H9 (cell line): ENCODE data around the gene WDPCP. TPM values are rescaled to one million over a fixed set of nuclear protein-coding genes. Genes with fewer than 3 reads are reported as not detected.
A peak's percentile ranks its signal among the peaks of the same experiment; 100 is the strongest.

Experiments used
- DNase-seq: peaks from one replicate; pipeline ENCODE4 v3.0.0-alpha.2; 2017
- H2AFZ ChIP-seq: one replicate; pipeline ENCODE4 v1.6.1; 2013; ENCODE audit warnings: mild to moderate bottlenecking, low read length, control low read depth, moderate library complexity
- H2AK5ac ChIP-seq: 2 replicates; pipeline ENCODE4 v1.6.1; 2013; ENCODE audit warnings: low read length, control low read depth, mixed read lengths; ENCODE audit not compliant: insufficient read length
- H2BK120ac ChIP-seq: one replicate; pipeline ENCODE4 v1.6.1; 2013; ENCODE audit warnings: low read depth, mild to moderate bottlenecking, low read length, control low read depth, inconsistent platforms; ENCODE audit not compliant: poor library complexity, severe bottlenecking
- H2BK12ac ChIP-seq: 2 replicates; pipeline ENCODE4 v1.6.1; 2013; ENCODE audit warnings: low read length, control low read depth, mixed read lengths, low read depth; ENCODE audit not compliant: insufficient read length
- H2BK15ac ChIP-seq: 2 replicates; pipeline ENCODE4 v1.6.1; 2013; ENCODE audit warnings: low read depth, low read length, control low read depth
- H2BK20ac ChIP-seq: one replicate; pipeline ENCODE4 v1.6.1; 2013; ENCODE audit warnings: low read depth, mild to moderate bottlenecking, low read length, control low read depth, inconsistent platforms; ENCODE audit not compliant: poor library complexity, severe bottlenecking
- H2BK5ac ChIP-seq: 2 replicates; pipeline ENCODE4 v1.6.1; 2013; ENCODE audit warnings: low read length, control low read depth, mixed read lengths; ENCODE audit not compliant: insufficient read length
- H3K14ac ChIP-seq: 2 replicates; pipeline ENCODE4 v1.6.1; 2013; ENCODE audit warnings: low read length, control low read depth; ENCODE audit not compliant: insufficient read depth
- H3K18ac ChIP-seq: 2 replicates; pipeline ENCODE4 v1.6.1; 2013; ENCODE audit warnings: low read depth, mild to moderate bottlenecking, mixed read lengths, low read length, control low read depth; ENCODE audit not compliant: insufficient read length
- H3K23ac ChIP-seq: 2 replicates; pipeline ENCODE4 v1.6.1; 2013; ENCODE audit warnings: low read length, control low read depth, mixed read lengths, low read depth; ENCODE audit not compliant: insufficient read length
- H3K23me2 ChIP-seq: 2 replicates; pipeline ENCODE4 v1.6.1; 2013; ENCODE audit warnings: low read depth, mild to moderate bottlenecking, mixed read lengths, low read length, control low read depth; ENCODE audit not compliant: insufficient read length, poor library complexity, severe bottlenecking
- H3K27ac ChIP-seq: 2 replicates; pipeline ENCODE4 v1.5.1; 2013; ENCODE audit warnings: low read length, control low read depth, mixed read lengths, low read depth; ENCODE audit not compliant: insufficient read length
- H3K27me3 ChIP-seq: 2 replicates; pipeline ENCODE4 v1.6.1; 2013; ENCODE audit warnings: low read length, control low read depth, inconsistent platforms; ENCODE audit not compliant: insufficient read depth
- H3K4ac ChIP-seq: 2 replicates; pipeline ENCODE4 v1.6.1; 2013; ENCODE audit warnings: low read depth, mild to moderate bottlenecking, control low read depth, inconsistent platforms, low read length, moderate library complexity
- H3K4me1 ChIP-seq: 2 replicates; pipeline ENCODE4 v1.6.1; 2013; ENCODE audit warnings: low read length, control low read depth, inconsistent platforms; ENCODE audit not compliant: insufficient read depth
- H3K4me2 ChIP-seq: 2 replicates; pipeline ENCODE4 v1.6.1; 2013; ENCODE audit warnings: low read length, control low read depth, mixed read lengths; ENCODE audit not compliant: insufficient read length, insufficient read depth
- H3K56ac ChIP-seq: 2 replicates; pipeline ENCODE4 v1.6.1; 2013; ENCODE audit warnings: low read depth, mild to moderate bottlenecking, mixed read lengths, low read length, control low read depth; ENCODE audit not compliant: insufficient read length
- H3K79me1 ChIP-seq: 2 replicates; pipeline ENCODE4 v1.6.1; 2013; ENCODE audit warnings: low read depth, mild to moderate bottlenecking, moderate library complexity, low read length, control low read depth, inconsistent platforms; ENCODE audit not compliant: insufficient read depth, poor library complexity, severe bottlenecking
- H3K79me2 ChIP-seq: 2 replicates; pipeline ENCODE4 v1.6.1; 2013; ENCODE audit warnings: low read length, control low read depth, inconsistent platforms; ENCODE audit not compliant: insufficient read depth
- H3K9ac ChIP-seq: 2 replicates; pipeline ENCODE4 v1.6.1; 2013; ENCODE audit warnings: low read length, control low read depth, mixed read lengths; ENCODE audit not compliant: insufficient read length; ENCODE audit errors: extremely low read depth
- H3K9me3 ChIP-seq: one replicate; pipeline ENCODE4 v1.6.1; 2013; ENCODE audit warnings: low read depth, low read length, inconsistent platforms; ENCODE audit not compliant: control insufficient read depth
- H3T11ph ChIP-seq: one replicate; pipeline ENCODE4 v1.6.1; 2013; ENCODE audit warnings: mild to moderate bottlenecking, low read length, control low read depth, inconsistent platforms
- H4K20me1 ChIP-seq: one replicate; pipeline ENCODE4 v1.6.1; 2013; ENCODE audit not compliant: control insufficient read depth, insufficient read length, insufficient read depth
- H4K5ac ChIP-seq: 2 replicates; pipeline ENCODE4 v1.6.1; 2013; ENCODE audit warnings: low read depth, mild to moderate bottlenecking, mixed read lengths, low read length, control low read depth; ENCODE audit not compliant: insufficient read length
- H4K8ac ChIP-seq: replicated peaks from 2 replicates; pipeline ENCODE4 v1.6.1; 2013; ENCODE audit warnings: low read length, control low read depth, mixed read lengths, low read depth; ENCODE audit not compliant: insufficient read length
- H4K91ac ChIP-seq: 2 replicates; pipeline ENCODE4 v1.6.1; 2013; ENCODE audit warnings: low read depth, mild to moderate bottlenecking, moderate library complexity, mixed read lengths, low read length, control low read depth; ENCODE audit not compliant: insufficient read length
- H3K27ac Mint-ChIP-seq, 3 experiments: 2 replicates in 2 of 3; 3 replicates in 1 of 3; pipeline ENCODE4 v1.8.0; 2020 to 2021; ENCODE audit warnings: mixed read lengths in 3 of 3, mild to moderate bottlenecking in 1 of 3, moderate library complexity in 1 of 3
- H3K27me3 Mint-ChIP-seq: 2 replicates; pipeline ENCODE4 v1.8.0; 2021; ENCODE audit warnings: low read depth, mild to moderate bottlenecking, moderate library complexity, mixed read lengths
- H3K36me3 Mint-ChIP-seq, 3 experiments: 2 replicates in 2 of 3; 3 replicates in 1 of 3; pipeline ENCODE4 v1.8.0; 2020 to 2021; ENCODE audit warnings: low read depth in 3 of 3, mixed read lengths in 3 of 3; ENCODE audit not compliant: insufficient read depth in 1 of 3
- H3K4me1 Mint-ChIP-seq, 2 experiments: 2 replicates each; pipeline ENCODE4 v1.8.0; 2020; ENCODE audit warnings: mixed read lengths in 2 of 2
- H3K4me3 Mint-ChIP-seq, 2 experiments: 2 replicates in 1 of 2; 3 replicates in 1 of 2; pipeline ENCODE4 v1.8.0; 2020 to 2021; ENCODE audit warnings: mild to moderate bottlenecking in 2 of 2, mixed read lengths in 2 of 2, moderate library complexity in 1 of 2
- H3K9me3 Mint-ChIP-seq, 2 experiments: 2 replicates in 1 of 2; 3 replicates in 1 of 2; pipeline ENCODE4 v1.8.0; 2020; ENCODE audit warnings: mild to moderate bottlenecking in 2 of 2, mixed read lengths in 2 of 2, moderate library complexity in 1 of 2
- WGBS: extraction: QIAGEN DNeasy Blood & Tissue Kit; methylation state at CpG from one replicate; pipeline ENCODE4 v1.1.7; 2013; ENCODE audit warnings: missing lambda C conversion rate, low lambda C conversion rate, mixed read lengths; ENCODE audit not compliant: insufficient read length; ENCODE audit errors: extremely low coverage; 5-methylcytosine and 5-hydroxymethylcytosine counted together
- total RNA-seq: library from RNA; stranded (reverse); gene quantifications from 2 replicates; pipeline ENCODE4 v1.2.1, GENCODE V29; 2021
- TF ChIP-seq, protein P1 (sequence below): fragments of 200-600 bp; sonication (generic); conservative IDR thresholded peaks from 3 replicates; pipeline ENCODE4 v1.8.0; 2021; ENCODE audit warnings: antibody characterized with exemption, mild to moderate bottlenecking

The WDPCP gene
- total RNA-seq, 1 experiment from 2014 or later, result 22.4 TPM

DNA sequence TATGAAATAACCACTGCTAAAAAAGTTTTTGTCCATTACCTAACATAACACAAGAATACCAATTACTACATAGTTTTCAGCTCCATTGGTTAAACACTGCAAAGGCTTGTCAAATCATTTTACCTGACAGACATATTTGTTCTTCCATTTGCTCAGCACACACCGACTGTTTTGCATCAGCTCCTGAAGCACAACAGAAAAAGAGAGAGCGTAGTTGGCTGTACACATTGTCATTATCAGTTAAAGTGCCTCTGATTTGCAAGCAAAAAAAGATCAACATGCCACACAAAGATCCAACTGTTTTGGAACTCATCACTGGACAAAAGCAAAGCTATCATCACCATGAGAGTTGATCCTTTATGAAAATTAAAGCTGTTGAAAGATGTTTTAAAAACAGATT lies 103.8 kb downstream of the WDPCP start:
- Histone ChIP-seq H2BK120ac (no peak overlapping the region), H3K79me2 (no peaks in the 10 kb centered on the region), H2BK5ac (no peak overlapping the region), H4K20me1 (no peaks in the 10 kb centered on the region), H4K8ac (no peak overlapping the region), H3K18ac (no peak overlapping the region), H3K4ac (no peak overlapping the region), H3K9ac (no peak overlapping the region), H3K23me2 (no peaks in the 10 kb centered on the region), H3T11ph (no peak overlapping the region), H3K56ac (no peak overlapping the region), H3K4me1 (0 out of 2 replicates have a peak, but pooled peaks cover 2% of the 10 kb centered on the region), H2AFZ (no peak overlapping the region), H4K5ac (no peak overlapping the region), H2BK12ac (no peak overlapping the region), H3K79me1 (no peaks in the 10 kb centered on the region), H3K9me3 (no peaks in the 10 kb centered on the region), H2BK15ac (no peak overlapping the region), H3K14ac (no peak overlapping the region), H3K27ac (no peak overlapping the region), H2BK20ac (no peak overlapping the region), H3K27me3 (no peaks in the 10 kb centered on the region), H3K23ac (no peak overlapping the region), H4K91ac (no peak overlapping the region), H2AK5ac (no peak overlapping the region), H3K4me2 (no peak overlapping the region)
- Mint-ChIP-seq H3K4me1 (peaks cover 11 to 12% of the 10 kb centered on the region in 2 experiments), H3K27ac (peak overlapping the region in 1 of 3 experiments; percentile 60; a peak in 2 of 7 replicates), H3K9me3 (no peaks in the 10 kb centered on the region; a peak in 1 of 5 replicates), H3K36me3 (peaks cover 0 to 20% (median 12%) of the 10 kb centered on the region in 3 experiments), H3K27me3 (no peaks in the 10 kb centered on the region), H3K4me3 (no peak overlapping the region)
- TF ChIP-seq, protein P1, sequence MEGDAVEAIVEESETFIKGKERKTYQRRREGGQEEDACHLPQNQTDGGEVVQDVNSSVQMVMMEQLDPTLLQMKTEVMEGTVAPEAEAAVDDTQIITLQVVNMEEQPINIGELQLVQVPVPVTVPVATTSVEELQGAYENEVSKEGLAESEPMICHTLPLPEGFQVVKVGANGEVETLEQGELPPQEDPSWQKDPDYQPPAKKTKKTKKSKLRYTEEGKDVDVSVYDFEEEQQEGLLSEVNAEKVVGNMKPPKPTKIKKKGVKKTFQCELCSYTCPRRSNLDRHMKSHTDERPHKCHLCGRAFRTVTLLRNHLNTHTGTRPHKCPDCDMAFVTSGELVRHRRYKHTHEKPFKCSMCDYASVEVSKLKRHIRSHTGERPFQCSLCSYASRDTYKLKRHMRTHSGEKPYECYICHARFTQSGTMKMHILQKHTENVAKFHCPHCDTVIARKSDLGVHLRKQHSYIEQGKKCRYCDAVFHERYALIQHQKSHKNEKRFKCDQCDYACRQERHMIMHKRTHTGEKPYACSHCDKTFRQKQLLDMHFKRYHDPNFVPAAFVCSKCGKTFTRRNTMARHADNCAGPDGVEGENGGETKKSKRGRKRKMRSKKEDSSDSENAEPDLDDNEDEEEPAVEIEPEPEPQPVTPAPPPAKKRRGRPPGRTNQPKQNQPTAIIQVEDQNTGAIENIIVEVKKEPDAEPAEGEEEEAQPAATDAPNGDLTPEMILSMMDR, result no peak
- no CpG with 5 or more reads among the region's 2 CpGs for WGBS
- no peak for DNase-seq
